ENCODE measurements around the gene OPTC.
A peak's percentile ranks its signal among the peaks of the same experiment; 100 is the strongest.

Gene OPTC

GRCh38 chr1:203500279-203500678, 6.3 kb downstream of the OPTC start:
- DNase-seq (ENCODE audit: low read depth) = no peak
- H3K4me3 ChIP-seq (ENCODE audit: low read depth, low read length) = no peak overlapping the region
- no peak for TF ChIP-seq CTCF (conservative IDR thresholded peaks at IDR 0.05; ENCODE audit: low read depth, low read length)

GRCh38 chr1:203503836-203504235, 9.9 kb downstream of the OPTC start:
- TF ChIP-seq CTCF (conservative IDR thresholded peaks at IDR 0.05; ENCODE audit: low read depth, low read length) = no peak

GRCh38 chr1:203504400-203505250, 10.7 kb downstream of the OPTC start:
- H3K4me3 ChIP-seq (ENCODE audit: low read depth, low read length) = no peak overlapping the region
- peak; percentile 86 for DNase-seq (ENCODE audit: low read depth)
- TF ChIP-seq CTCF (conservative IDR thresholded peaks at IDR 0.05; ENCODE audit: low read depth, low read length) = peak; percentile 79

More at GRCh38 chr1:203503836-203504235, 9.9 kb downstream of the OPTC start:
- no peak overlapping the region for H3K4me3 ChIP-seq (ENCODE audit: low read depth, low read length)
- DNase-seq (ENCODE audit: low read depth) = no peak

GRCh38 chr1:203505526-203506204, 11.7 kb downstream of the OPTC start:
- H3K4me3 ChIP-seq (ENCODE audit: low read depth, low read length) = no peak overlapping the region
- TF ChIP-seq CTCF (conservative IDR thresholded peaks at IDR 0.05; ENCODE audit: low read depth, low read length) = no peak
- DNase-seq (ENCODE audit: low read depth) = no peak

GRCh38 chr1:203506858-203507626, 13.1 kb downstream of the OPTC start:
- no peak for DNase-seq (ENCODE audit: low read depth)
- H3K4me3 ChIP-seq (ENCODE audit: low read depth, low read length) = no peak overlapping the region
- TF ChIP-seq CTCF (conservative IDR thresholded peaks at IDR 0.05; ENCODE audit: low read depth, low read length) = no peak

- H3K4me3 ChIP-seq (ENCODE audit: low read depth, low read length) = no peak overlapping the region
- DNase-seq (ENCODE audit: low read depth) = no peak
- TF ChIP-seq CTCF (conservative IDR thresholded peaks at IDR 0.05; ENCODE audit: low read depth, low read length) = no peak
Observed at GRCh38 chr1:203507759-203508158, 13.8 kb downstream of the OPTC start.

Data from choroid plexus epithelial cell (primary cell).